Cardiac muscle cell (in vitro differentiated cells and primary cell): ENCODE measurements around the gene PSPN. TPM values are rescaled to one million over a fixed set of nuclear protein-coding genes. Genes with fewer than 3 reads are reported as not detected.
A peak's percentile ranks its signal among the peaks of the same experiment; 100 is the strongest.
"Not testable (repeated sequence)": the region's sequence is repeated elsewhere in the genome, so short reads cannot be mapped to it uniquely, and the experiment has no call there.

ENCODE experiments used
- DNase-seq, 2 donors: peaks; one replicate each; pipeline versions ENCODE4 v3.0.0 to v3.0.0-alpha.2; 2010 to 2017; ENCODE audit warnings: low read depth in 1 of 2, low spot score in 1 of 2
- H3K27ac ChIP-seq: fragments of 200-600 bp; sonication (generic); 2 replicates; pipeline ENCODE4 v1.5.1; 2016
- H3K27me3 ChIP-seq: fragments of 200-600 bp; sonication (generic); 2 replicates; pipeline ENCODE4 v1.6.0; 2016; ENCODE audit warnings: control low read depth
- H3K36me3 ChIP-seq: fragments of 200-600 bp; sonication (generic); 2 replicates; pipeline ENCODE4 v1.5.1; 2016; ENCODE audit warnings: control low read depth
- H3K4me1 ChIP-seq: fragments of 200-600 bp; sonication (generic); 2 replicates; pipeline ENCODE4 v1.8.1; 2017; ENCODE audit warnings: low read depth, mild to moderate bottlenecking, mixed run types
- H3K4me3 ChIP-seq: fragments of 200-600 bp; sonication (generic); 2 replicates; pipeline ENCODE4 v1.5.1; 2016; ENCODE audit warnings: mild to moderate bottlenecking
- H3K9me3 ChIP-seq: fragments of 200-600 bp; sonication (generic); 2 replicates; pipeline ENCODE4 v1.5.1; 2017; ENCODE audit warnings: low read depth, mild to moderate bottlenecking, control low read depth
- polyA plus RNA-seq: library from polyadenylated mRNA; unstranded; fragments of >200 nt; fragmentation: Nextera tagmentation; extraction: Ambion mirVana; gene quantifications from 2 replicates; pipeline ENCODE4 v1.2.1, GENCODE V29; 2016
- total RNA-seq: library from RNA; depleted of rRNA; stranded (reverse); fragments of >200 nt; gene quantifications from 2 replicates; pipeline ENCODE4 v1.2.3, GENCODE V29; 2016
- TF ChIP-seq, protein P1 (sequence below): IDR thresholded peaks from 2 replicates; pipeline ENCODE4 v1.5.1; 2012; ENCODE audit warnings: low read depth, mild to moderate bottlenecking, low read length

Gene PSPN
- total and polyA plus RNA-seq, 2 experiments from 2014 or later, result 3.0 TPM

DNA sequence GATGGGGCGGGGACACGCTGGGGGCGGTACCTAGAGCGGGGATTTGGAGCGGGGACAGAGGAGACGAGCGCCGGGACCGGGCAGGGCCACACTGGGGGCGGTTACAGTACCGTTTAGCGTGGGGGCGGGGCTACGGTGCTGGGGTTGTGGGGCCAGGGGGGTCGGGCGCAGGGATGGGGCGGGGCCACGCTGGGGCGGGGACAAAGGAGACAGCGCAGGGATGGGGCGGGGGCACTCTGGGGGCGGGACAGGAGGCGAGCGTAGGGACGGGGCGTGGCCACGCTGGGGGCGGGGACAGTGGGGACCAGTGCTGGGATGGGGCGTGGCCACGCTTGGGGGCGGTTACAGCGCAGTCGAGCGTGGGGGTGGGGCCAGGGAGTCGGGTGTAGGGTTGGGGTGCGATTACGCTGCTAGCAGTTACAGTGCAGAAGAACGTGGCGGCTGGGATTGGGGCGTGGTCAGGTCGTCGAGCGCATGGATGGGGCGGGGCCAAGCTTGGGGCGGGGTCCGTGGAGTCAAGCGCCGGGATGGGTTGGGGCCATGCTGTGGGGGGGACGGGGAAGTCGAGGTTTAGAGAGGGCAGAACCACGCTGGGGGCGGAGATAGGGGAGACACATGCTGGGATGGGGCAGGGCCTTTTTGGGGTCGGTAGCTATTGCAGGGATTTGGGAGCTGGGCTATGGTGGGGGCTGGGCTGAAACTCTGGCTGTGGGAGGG, 2.5 kb downstream of the PSPN start:
- Histone ChIP-seq H3K4me1 (peaks cover 4% of the 10 kb centered on the region), H3K36me3 (peaks cover 12% of the 10 kb centered on the region), H3K27ac (peak overlapping the region; percentile 96), H3K27me3 (no peaks in the 10 kb centered on the region), H3K9me3 (no peaks in the 10 kb centered on the region), H3K4me3 (peak overlapping the region; percentile 56)
- DNase-seq, result peak; percentile 99 to 100
- TF ChIP-seq, protein P1, sequence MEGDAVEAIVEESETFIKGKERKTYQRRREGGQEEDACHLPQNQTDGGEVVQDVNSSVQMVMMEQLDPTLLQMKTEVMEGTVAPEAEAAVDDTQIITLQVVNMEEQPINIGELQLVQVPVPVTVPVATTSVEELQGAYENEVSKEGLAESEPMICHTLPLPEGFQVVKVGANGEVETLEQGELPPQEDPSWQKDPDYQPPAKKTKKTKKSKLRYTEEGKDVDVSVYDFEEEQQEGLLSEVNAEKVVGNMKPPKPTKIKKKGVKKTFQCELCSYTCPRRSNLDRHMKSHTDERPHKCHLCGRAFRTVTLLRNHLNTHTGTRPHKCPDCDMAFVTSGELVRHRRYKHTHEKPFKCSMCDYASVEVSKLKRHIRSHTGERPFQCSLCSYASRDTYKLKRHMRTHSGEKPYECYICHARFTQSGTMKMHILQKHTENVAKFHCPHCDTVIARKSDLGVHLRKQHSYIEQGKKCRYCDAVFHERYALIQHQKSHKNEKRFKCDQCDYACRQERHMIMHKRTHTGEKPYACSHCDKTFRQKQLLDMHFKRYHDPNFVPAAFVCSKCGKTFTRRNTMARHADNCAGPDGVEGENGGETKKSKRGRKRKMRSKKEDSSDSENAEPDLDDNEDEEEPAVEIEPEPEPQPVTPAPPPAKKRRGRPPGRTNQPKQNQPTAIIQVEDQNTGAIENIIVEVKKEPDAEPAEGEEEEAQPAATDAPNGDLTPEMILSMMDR, result no peak

DNA sequence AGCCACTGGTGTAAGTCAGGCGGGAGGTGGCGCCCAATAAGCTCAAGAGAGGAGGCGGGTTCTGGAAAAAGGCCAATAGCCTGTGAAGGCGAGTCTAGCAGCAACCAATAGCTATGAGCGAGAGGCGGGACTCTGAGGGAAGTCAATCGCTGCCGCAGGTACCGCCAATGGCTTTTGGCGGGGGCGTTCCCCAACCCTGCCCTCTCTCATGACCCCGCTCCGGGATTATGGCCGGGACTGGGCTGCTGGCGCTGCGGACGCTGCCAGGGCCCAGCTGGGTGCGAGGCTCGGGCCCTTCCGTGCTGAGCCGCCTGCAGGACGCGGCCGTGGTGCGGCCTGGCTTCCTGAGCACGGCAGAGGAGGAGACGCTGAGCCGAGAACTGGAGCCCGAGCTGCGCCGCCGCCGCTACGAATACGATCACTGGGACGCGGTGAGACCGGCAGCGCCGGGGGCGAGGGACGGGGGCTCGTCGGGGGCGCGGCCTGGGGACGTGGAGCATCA, 3.1 kb downstream of the PSPN start, which contains the start of gene ALKBH7:
Gene ALKBH7 (plus strand): TSS at position 201 of the 502 bp plus-strand sequence. CDS start 27 bp downstream, at position 228.
- no peaks in the 10 kb centered on the region for H3K27me3 ChIP-seq
- DNase-seq, result peak; percentile 100
- peaks cover 16% of the 10 kb centered on the region for H3K36me3 ChIP-seq
- TF ChIP-seq, protein P1, result no peak
- H3K27ac ChIP-seq, result peak within 1 kb of the TSS; percentile 96
- H3K9me3 ChIP-seq, result no peaks in the 10 kb centered on the region
- peak within 1 kb of the TSS; percentile 56 for H3K4me3 ChIP-seq
- H3K4me1 ChIP-seq, result peaks cover 4% of the 10 kb centered on the region

DNA sequence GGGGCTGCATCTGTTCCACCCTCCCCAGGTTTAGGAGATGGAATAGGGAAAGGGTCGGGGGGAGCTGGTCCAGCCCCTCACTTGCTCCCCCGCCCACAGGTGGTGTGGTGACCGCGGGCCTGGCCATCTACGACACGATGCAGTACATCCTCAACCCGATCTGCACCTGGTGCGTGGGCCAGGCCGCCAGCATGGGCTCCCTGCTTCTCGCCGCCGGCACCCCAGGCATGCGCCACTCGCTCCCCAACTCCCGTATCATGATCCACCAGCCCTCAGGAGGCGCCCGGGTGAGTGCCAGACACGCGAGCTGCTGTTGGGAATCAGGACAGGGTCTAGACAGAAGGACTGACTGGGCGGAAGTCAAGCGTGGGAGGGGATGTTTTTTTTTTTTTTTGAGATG, 11.4 kb downstream of the PSPN start:
- Histone ChIP-seq H3K4me3 (no peak overlapping the region), H3K27me3 (no peaks in the 10 kb centered on the region), H3K27ac (no peak overlapping the region), H3K4me1 (no peaks in the 10 kb centered on the region), H3K9me3 (no peaks in the 10 kb centered on the region), H3K36me3 (peaks cover 34% of the 10 kb centered on the region)
- no peak for DNase-seq
- TF ChIP-seq, protein P1, result no peak

DNA sequence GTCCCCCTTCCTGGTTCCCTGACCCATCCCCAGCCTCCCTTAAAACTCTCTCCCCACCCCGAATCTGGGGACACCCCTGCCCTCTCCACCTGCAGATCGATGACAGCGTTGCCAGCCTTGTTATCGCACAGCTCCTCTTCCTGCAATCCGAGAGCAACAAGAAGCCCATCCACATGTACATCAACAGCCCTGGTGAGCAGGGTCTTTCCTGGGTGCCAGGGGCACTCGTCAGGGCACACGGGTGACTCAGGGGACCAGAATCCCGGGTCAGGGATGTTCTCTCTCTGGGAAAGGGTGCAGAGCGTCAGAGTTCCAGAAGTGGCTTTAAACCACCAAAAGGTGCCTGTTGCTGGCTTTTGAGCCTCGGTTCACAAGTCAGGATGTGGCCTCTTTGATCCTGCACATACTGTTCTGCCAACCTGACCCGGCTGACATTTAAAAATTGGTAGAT, 13.4 kb downstream of the PSPN start:
- TF ChIP-seq, protein P1, result no peak
- Histone ChIP-seq H3K4me3 (peak overlapping the region; percentile 79), H3K4me1 (no peaks in the 10 kb centered on the region), H3K9me3 (no peaks in the 10 kb centered on the region), H3K36me3 (peaks cover 21% of the 10 kb centered on the region), H3K27ac (no peak overlapping the region), H3K27me3 (no peaks in the 10 kb centered on the region)
- no peak for DNase-seq

DNA sequence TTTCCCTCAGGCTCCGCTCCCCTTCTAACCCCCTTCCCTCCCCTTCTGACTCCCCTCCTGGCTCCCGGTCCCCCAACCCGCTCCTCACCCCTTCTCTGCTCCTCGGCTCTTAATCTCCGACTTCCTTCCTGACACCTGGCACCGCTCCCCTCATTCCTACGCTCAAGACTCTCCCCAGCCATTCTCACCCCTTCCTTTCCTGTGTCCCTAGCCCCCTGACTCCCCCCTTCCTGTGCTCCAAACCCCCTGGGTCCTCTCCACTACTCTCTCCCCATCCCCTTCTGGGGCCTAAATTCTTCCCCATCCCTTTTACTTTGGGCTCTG, 13.7 kb downstream of the PSPN start:
- Histone ChIP-seq H3K27me3 (no peaks in the 10 kb centered on the region), H3K27ac (no peak overlapping the region)

DNA sequence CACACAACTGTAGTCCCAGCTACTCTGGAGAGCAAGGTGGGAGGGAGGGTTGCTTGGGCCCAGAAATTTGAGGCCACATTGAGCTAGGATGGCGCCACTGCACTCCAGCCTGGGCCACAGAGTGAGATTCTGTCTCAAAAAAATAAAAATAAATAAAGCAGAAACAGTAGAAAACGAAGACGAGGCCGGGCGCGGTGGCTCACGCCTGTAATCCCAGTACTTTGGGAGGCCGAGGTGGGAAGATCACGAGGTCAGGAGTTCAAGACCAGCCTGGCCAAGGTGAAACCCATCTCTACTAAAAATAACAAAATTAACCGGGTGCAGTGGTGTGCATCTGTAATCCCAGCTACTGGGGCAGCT, 14.9 kb downstream of the PSPN start:
- H3K9me3 ChIP-seq, H3K27ac ChIP-seq, H3K4me1 ChIP-seq, H3K27me3 ChIP-seq, DNase-seq, H3K36me3 ChIP-seq: not testable (repeated sequence)
- H3K4me3 ChIP-seq, result peak overlapping the region; percentile 79

More for the DNA sequence above, 13.7 kb downstream of the PSPN start:
- no peaks in the 10 kb centered on the region for H3K4me1 ChIP-seq
- H3K36me3 ChIP-seq, result peaks cover 20% of the 10 kb centered on the region
- peak in 1 of 2 donors; percentile 18 for DNase-seq
- H3K9me3 ChIP-seq, result no peaks in the 10 kb centered on the region
- TF ChIP-seq, protein P1, result no peak
- H3K4me3 ChIP-seq, result peak overlapping the region; percentile 79

DNA sequence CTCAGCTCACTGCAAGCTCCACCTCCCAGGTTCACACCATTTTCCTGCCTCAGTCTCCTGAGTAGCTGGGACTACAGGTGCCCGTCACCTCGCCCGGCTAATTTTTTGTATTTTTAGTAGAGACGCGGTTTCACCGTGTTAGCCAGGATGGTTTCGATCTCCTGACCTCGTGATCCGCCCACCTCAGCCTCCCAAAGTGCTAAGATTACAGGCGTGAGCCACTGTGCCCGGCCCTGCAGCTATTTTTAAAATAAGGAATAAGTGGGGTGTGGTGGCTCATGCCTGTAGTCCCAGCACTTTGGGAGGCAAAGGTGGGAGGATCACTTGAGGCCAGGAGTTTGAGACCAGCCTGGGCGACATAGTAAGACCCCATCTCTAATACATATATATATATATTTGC, 15.3 kb downstream of the PSPN start:
- H3K27me3 ChIP-seq, H3K9me3 ChIP-seq, H3K4me3 ChIP-seq, H3K27ac ChIP-seq, H3K4me1 ChIP-seq, H3K36me3 ChIP-seq, DNase-seq: not testable (repeated sequence)
